Bronchial epithelial cell (primary cell): Measurements from ENCODE around the gene EGLN1. TPM values are rescaled to one million over a fixed set of nuclear protein-coding genes. Genes with fewer than 3 reads are reported as not detected.

Experiments used
- DNase-seq: peaks from one replicate; pipeline ENCODE4 v3.0.0-alpha.2; 2010; ENCODE audit warnings: low read depth
- FAIRE-seq: peaks from 2 replicates; lab custom pipeline; 2011; peaks lifted over from hg19 to GRCh38; lab: Jason Lieb, UNC
- H3K27me3 ChIP-seq: 2 replicates; pipeline ENCODE4 v1.5.1; 2011; ENCODE audit warnings: low read length; ENCODE audit not compliant: control insufficient read depth, insufficient read depth
- H3K36me3 ChIP-seq: 2 replicates; pipeline ENCODE4 v1.5.1; 2011; ENCODE audit warnings: low read length; ENCODE audit not compliant: control insufficient read depth, insufficient read depth
- H3K4me3 ChIP-seq: 2 replicates; pipeline ENCODE4 v1.5.1; 2011; ENCODE audit warnings: mild to moderate bottlenecking, low read depth, low read length, control low read depth
- CTCF ChIP-seq: IDR thresholded peaks from 2 replicates; pipeline ENCODE4 v1.5.1; 2011; ENCODE audit warnings: mild to moderate bottlenecking, moderate library complexity, low read length, control low read depth, inconsistent platforms; ENCODE audit not compliant: insufficient read depth, severe bottlenecking
- total RNA-seq: library from RNA; depleted of rRNA; stranded (reverse); fragments of >200 nt; gene quantifications from 2 replicates; pipeline ENCODE4 v1.2.1, GENCODE V29; 2014

EGLN1 gene
- total RNA-seq, 1 donor from 2014 or later = 31.9 TPM

GRCh38 chr1:231340328-231341013, 81.6 kb downstream of the EGLN1 start:
- Histone ChIP-seq H3K27me3 (no peaks in the 10 kb centered on the region), H3K36me3 (no peaks in the 10 kb centered on the region), H3K4me3 (no peak overlapping the region)
- TF ChIP-seq CTCF = no peak
- DNase-seq (no peak), FAIRE-seq (no peak)

DNA sequence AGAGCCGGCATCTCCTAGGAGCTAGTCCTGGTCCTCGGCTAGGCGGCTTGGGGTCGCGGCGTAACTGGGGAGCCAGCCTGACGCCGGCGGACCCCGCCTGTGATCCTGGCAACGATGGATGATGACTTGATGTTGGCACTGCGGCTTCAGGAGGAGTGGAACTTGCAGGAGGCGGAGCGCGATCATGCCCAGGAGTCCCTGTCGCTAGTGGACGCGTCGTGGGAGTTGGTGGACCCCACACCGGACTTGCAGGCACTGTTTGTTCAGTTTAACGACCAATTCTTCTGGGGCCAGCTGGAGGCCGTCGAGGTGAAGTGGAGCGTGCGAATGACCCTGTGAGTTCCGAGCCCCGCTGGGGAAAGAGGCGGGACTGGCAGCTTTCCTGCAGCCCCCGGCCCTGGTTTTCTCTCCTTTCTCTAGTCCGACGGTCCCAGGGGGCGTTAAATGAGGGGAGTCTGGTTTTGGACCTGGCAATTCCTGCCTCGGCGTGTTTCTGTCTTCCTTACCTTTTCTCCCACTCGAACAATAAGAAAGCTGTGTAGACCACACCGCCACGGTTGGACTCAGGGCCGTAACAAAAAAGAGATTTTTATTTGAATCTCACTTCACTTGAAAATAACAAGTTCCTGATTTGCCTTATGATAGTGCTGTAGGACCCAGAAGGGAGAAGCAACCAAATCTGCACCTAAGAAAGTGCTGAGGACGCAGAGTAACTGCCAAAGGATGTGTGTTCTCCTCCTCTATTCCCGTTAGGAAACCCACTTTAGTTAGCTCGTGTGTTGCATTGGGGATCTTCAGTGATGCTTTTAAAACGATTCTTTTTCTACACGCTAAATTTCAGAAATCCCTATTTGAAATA, 83.6 kb downstream of the EGLN1 start, which contains the start of gene SPRTN:
Gene SPRTN (plus strand): TSS at position 24 of the 859 bp plus-strand sequence. CDS start 91 bp downstream, at position 115.
- TF ChIP-seq CTCF = no peak
- no peak for FAIRE-seq
- no peaks in the 10 kb centered on the region for H3K27me3 ChIP-seq
- H3K4me3 ChIP-seq = peak within 1 kb of the TSS; percentile 96
- H3K36me3 ChIP-seq = no peaks in the 10 kb centered on the region
- no peak for DNase-seq

DNA sequence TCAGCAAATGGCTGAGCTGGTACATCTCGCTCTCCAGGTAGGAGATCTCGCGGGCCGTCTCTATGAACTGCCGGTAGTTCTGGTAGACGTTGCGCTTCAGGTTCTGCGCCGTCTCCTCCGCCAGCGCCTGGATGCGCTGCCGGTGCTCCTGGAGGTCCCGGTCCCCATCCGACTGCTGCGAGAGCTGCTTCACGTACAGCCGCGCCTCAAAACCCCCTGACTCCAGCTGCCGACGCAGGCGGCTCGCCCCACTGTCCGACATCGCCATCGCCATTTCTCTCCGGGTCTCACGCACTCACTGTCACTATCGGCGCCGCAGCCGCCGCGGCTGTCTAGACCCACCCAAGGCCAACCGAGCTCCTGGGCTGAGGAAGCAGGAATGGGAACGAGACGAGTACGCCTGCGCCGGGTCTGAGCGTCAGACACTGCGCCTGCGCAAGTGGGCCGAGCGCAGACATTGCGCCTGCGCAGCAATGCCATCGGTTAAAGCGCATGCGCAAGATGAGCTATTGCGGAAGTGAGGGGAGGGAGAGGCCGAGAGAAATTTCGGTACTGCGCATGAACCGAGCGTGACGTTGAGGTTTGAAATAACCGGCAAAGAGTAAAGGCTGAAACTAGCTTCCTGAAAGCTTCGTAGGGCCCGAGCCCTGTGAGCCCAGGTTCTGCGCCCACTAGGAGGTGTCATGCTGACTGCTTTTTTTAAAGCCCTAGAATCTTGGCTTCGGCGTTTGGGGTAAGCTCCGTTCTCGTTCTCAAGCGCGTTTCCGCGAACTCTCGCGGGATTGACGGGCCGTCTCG, 84.4 kb downstream of the EGLN1 start, which contains the start of gene EXOC8:
Gene EXOC8 (minus strand): TSS at position 381 of the 798 bp plus-strand sequence. CDS start 107 bp downstream, at position 274.
- TF ChIP-seq CTCF = peak; percentile 16
- peak; percentile 93 for FAIRE-seq

DNA sequence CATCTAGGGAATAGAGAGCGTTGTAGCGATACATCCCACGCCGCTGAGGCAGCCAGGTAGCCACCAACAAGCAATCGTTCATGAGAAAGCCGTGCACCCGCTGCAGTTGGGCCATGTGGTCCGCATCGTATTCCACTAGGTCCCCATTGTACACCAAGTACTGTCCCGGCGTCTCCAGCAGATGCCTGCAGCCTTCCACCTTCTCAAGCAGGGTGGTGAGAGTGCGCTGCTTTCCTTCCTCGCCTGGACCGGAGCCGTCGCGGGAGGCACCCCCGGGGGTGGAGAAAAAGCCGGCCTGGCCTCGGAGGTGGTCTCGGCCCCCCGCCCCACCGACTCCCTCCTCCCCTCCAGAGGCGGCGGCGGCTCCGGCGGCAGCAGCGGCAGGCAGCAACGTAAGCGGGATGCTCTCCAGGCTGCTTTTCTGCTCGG, 85.0 kb downstream of the EGLN1 start:
- no peak for DNase-seq
- no peak for FAIRE-seq
- H3K36me3 ChIP-seq = no peaks in the 10 kb centered on the region
- TF ChIP-seq CTCF = no peak
- peak overlapping the region; percentile 96 for H3K4me3 ChIP-seq
- H3K27me3 ChIP-seq = no peaks in the 10 kb centered on the region

More for the DNA sequence above, 84.4 kb downstream of the EGLN1 start, which contains the start of gene EXOC8:
- Histone ChIP-seq H3K4me3 (peak within 1 kb of the TSS; percentile 96), H3K36me3 (no peaks in the 10 kb centered on the region), H3K27me3 (no peaks in the 10 kb centered on the region)
- peak; percentile 96 for DNase-seq

DNA sequence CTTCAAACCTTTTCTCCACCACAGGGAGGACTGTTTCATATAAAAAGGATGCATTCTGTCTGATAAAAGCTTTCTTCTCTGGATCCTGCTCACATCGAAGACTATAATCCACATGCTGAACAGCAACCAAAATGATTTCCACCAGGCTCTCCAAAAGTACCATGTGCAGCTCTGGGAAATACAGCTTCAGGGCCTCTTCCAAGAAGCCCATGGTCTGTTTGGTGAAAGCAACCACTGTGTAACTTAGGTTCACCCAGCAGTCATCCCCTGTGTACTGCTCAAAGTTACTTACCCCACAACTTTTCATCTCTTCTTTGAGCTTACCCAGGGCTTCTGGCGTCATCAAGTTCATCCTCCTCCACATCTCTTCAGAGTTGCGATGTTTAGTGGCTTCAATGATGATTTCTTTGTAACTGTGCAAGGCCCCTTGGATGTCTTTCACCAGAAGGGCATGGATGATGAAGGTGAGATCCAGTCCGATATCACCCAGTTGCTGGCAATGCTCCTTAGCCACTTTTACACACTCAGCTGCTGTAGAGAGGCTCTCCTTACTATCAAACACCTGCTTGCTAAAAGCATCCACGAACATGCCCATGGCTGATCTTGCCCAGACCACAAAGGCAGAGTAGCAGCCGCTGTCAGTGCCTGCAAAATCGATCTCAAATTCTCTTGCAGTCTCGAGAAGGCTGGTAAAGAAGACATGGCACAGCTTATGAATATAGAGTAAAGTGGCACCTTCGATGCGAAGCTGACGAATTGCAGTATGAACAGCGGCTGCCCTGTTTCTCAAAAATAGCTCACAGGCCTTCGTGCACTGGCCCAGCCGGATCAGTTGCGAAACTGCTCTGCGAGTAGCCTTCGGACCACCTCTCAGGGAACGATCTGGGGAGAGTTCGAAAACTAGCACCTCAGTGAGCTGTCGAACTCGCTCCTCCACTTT, 86.2 kb downstream of the EGLN1 start:
- DNase-seq (no peak), FAIRE-seq (no peak)
- Histone ChIP-seq H3K27me3 (no peaks in the 10 kb centered on the region), H3K36me3 (no peaks in the 10 kb centered on the region), H3K4me3 (peak overlapping the region; percentile 96)
- TF ChIP-seq CTCF = no peak
